HEK293T (cell line): ENCODE results near the gene NME5.
A peak's percentile ranks its signal among the peaks of the same experiment; 100 is the strongest.
"Not testable (repeated sequence)": the region's sequence is repeated elsewhere in the genome, so short reads cannot be mapped to it uniquely, and the experiment has no call there.

Experiments
- CTCF ChIA-PET: fragments of 350-600 bp; formaldehyde crosslinking; extraction: SDS; loops from one replicate; lab custom pipeline; 2021; ENCODE audit warnings: antibody characterized with exemption, inconsistent platforms; lab: Yijun Ruan, JAX
- POLR2A ChIA-PET: fragments of 350-600 bp; formaldehyde crosslinking; extraction: SDS; loops from one replicate; lab custom pipeline; 2020; ENCODE audit warnings: antibody characterized with exemption, inconsistent platforms; lab: Yijun Ruan, JAX
- DNase-seq: peaks from one replicate; pipeline ENCODE4 v3.0.0; 2012; ENCODE audit warnings: mixed read lengths; ENCODE audit errors: extremely low spot score
- ARNT ChIP-seq: fragments of 450-650 bp; IDR thresholded peaks from 2 replicates; pipeline ENCODE4 v1.6.1; 2017; ENCODE audit warnings: mild to moderate bottlenecking
- BHLHE40 ChIP-seq: fragments of 450-650 bp; IDR thresholded peaks from 2 replicates; pipeline ENCODE4 v1.6.1; 2016; ENCODE audit warnings: mild to moderate bottlenecking, moderate library complexity, borderline replicate concordance
- CTBP1 ChIP-seq: fragments of 450-650 bp; IDR thresholded peaks from 2 replicates; pipeline ENCODE4 v1.6.1; 2016; ENCODE audit warnings: borderline replicate concordance
- ELF4 ChIP-seq: fragments of 450-650 bp; IDR thresholded peaks from 2 replicates; pipeline ENCODE4 v1.6.1; 2017; ENCODE audit warnings: antibody characterized with exemption
- FOXA1 ChIP-seq: fragments of 450-650 bp; IDR thresholded peaks from 2 replicates; pipeline ENCODE4 v1.6.1; 2016; ENCODE audit warnings: mild to moderate bottlenecking
- FOXK2 ChIP-seq: fragments of 450-650 bp; IDR thresholded peaks from 2 replicates; pipeline ENCODE4 v1.6.1; 2016; ENCODE audit warnings: mild to moderate bottlenecking
- FOXM1 ChIP-seq: fragments of 450-650 bp; IDR thresholded peaks from 2 replicates; pipeline ENCODE4 v1.6.1; 2017; ENCODE audit warnings: mild to moderate bottlenecking, borderline replicate concordance
- HDGF ChIP-seq: fragments of 450-650 bp; IDR thresholded peaks from 2 replicates; pipeline ENCODE4 v1.6.1; 2017; ENCODE audit warnings: antibody characterized with exemption, borderline replicate concordance
- L3MBTL2 ChIP-seq: fragments of 450-650 bp; conservative IDR thresholded peaks from 2 replicates; pipeline ENCODE4 v1.6.1; 2016; ENCODE audit warnings: mild to moderate bottlenecking
- LEF1 ChIP-seq: fragments of 450-650 bp; IDR thresholded peaks from 2 replicates; pipeline ENCODE4 v1.6.1; 2017; ENCODE audit warnings: mild to moderate bottlenecking, borderline replicate concordance
- NFRKB ChIP-seq: fragments of 450-650 bp; IDR thresholded peaks from 2 replicates; pipeline ENCODE4 v1.6.1; 2016; ENCODE audit warnings: mild to moderate bottlenecking, moderate library complexity
- PKNOX1 ChIP-seq: fragments of 450-650 bp; IDR thresholded peaks from 2 replicates; pipeline ENCODE4 v1.6.1; 2016
- SP1 ChIP-seq: fragments of 450-650 bp; IDR thresholded peaks from 2 replicates; pipeline ENCODE4 v1.6.1; 2017
- SUZ12 ChIP-seq: fragments of 450-650 bp; IDR thresholded peaks from 2 replicates; pipeline ENCODE4 v1.6.1; 2016; ENCODE audit warnings: mild to moderate bottlenecking
- TARDBP ChIP-seq: fragments of 450-650 bp; IDR thresholded peaks from 2 replicates; pipeline ENCODE4 v1.6.1; 2016
- ZNF384 ChIP-seq: fragments of 450-650 bp; IDR thresholded peaks from 2 replicates; pipeline ENCODE4 v1.6.1; 2016

NME5 gene

GRCh38 chr5:138091685-138092084 lies 47.5 kb downstream of the NME5 start:
- TF ChIP-seq LEF1 (no peak), FOXM1 (no peak), ARNT (no peak), BHLHE40 (no peak), FOXA1 (no peak), HDGF (no peak), L3MBTL2 (no peak), CTBP1 (no peak), FOXK2 (no peak), PKNOX1 (no peak), SUZ12 (no peak), NFRKB (no peak), ZNF384 (no peak), TARDBP (no peak)
- ChIA-PET POLR2A (interaction anchor here (1.4 kb wide), 1 partner anchor 10 kb away, joined by 4 read pairs; no protein-coding TSS in a partner anchor), CTCF (interaction anchor here (0.5 to 1.0 kb wide), 2 partner anchors 10 to 57 kb away, joined by 3 read pairs; no protein-coding TSS in a partner anchor)
- DNase-seq, result no peak

- no peak for DNase-seq
- TF ChIP-seq FOXA1, result no peak
- TF ChIP-seq FOXK2, result no peak
- no peak for TF ChIP-seq LEF1
- no peak for TF ChIP-seq ARNT
- no peak for TF ChIP-seq L3MBTL2
- TF ChIP-seq NFRKB, result no peak
- TF ChIP-seq FOXM1, result no peak
- ChIA-PET CTCF (no interaction called here), POLR2A (no interaction called here)
These were observed 55.5 kb downstream of the NME5 start, which contains the start of gene WNT8A for GRCh38 chr5:138083702-138084101. WNT8A (plus strand) TSS chr5:138084033; CDS start chr5:138084128, 95 bp downstream.

- no peak for DNase-seq
- ChIA-PET POLR2A (interaction anchor here (1.3 kb wide), 2 partner anchors 9 to 45 kb away, joined by 4 to 6 read pairs; no protein-coding TSS in a partner anchor), CTCF (interaction anchor here (0.5 to 1.5 kb wide), 4 partner anchors 9 to 368 kb away, joined by 3 to 7 read pairs (median 4); no protein-coding TSS in a partner anchor)
- TF ChIP-seq BHLHE40, result no peak
- no peak for TF ChIP-seq ELF4
- no peak for TF ChIP-seq FOXM1
- no peak for TF ChIP-seq SP1
- no peak for TF ChIP-seq SUZ12
- TF ChIP-seq L3MBTL2, result no peak
- no peak for TF ChIP-seq FOXA1
- no peak for TF ChIP-seq NFRKB
- no peak for TF ChIP-seq ARNT
- no peak for TF ChIP-seq FOXK2
- no peak for TF ChIP-seq ZNF384
- TF ChIP-seq LEF1, result no peak
These were observed 57.2 kb downstream of the NME5 start for GRCh38 chr5:138082033-138082432.

- ChIA-PET CTCF (interaction anchor here (0.7 to 4.1 kb wide), 11 partner anchors 10 to 67 kb away, joined by 3 to 38 read pairs (median 4); no protein-coding TSS in a partner anchor), POLR2A (no interaction called here)
- DNase-seq, result no peak
- no peak for TF ChIP-seq L3MBTL2
- TF ChIP-seq LEF1, result no peak
- TF ChIP-seq FOXK2, result no peak
- no peak for TF ChIP-seq BHLHE40
These were observed 61.1 kb downstream of the NME5 start for GRCh38 chr5:138078006-138078643.

GRCh38 chr5:138077064-138077696 lies 62.0 kb downstream of the NME5 start:
- ChIA-PET CTCF (interaction anchor here (0.9 to 4.1 kb wide), 16 partner anchors 9 to 100 kb away, joined by 3 to 38 read pairs (median 4); no protein-coding TSS in a partner anchor), POLR2A (interaction anchor here (0.7 kb wide), 1 partner anchor 54 kb away, joined by 3 read pairs; no protein-coding TSS in a partner anchor)
- DNase-seq, result peak; percentile 69
- TF ChIP-seq SUZ12 (no peak), BHLHE40 (no peak)

GRCh38 chr5:138070026-138070425 lies 69.2 kb downstream of the NME5 start:
- not testable (repeated sequence) for DNase-seq

GRCh38 chr5:138068742-138069600 lies 70.3 kb downstream of the NME5 start:
- ChIA-PET POLR2A (interaction anchor here (0.5 to 1.2 kb wide), 4 partner anchors 21 to 317 kb away, joined by 3 to 6 read pairs (median 3); partner anchors contain the start of gene FAM13B), CTCF (interaction anchor here (0.6 to 3.2 kb wide), 21 partner anchors 8 to 751 kb away, joined by 3 to 25 read pairs (median 3); partner anchors contain the start of gene CDC25C)
- peak; percentile 79 for DNase-seq
- TF ChIP-seq PKNOX1, result peak; percentile 60; the same call in 1 of the 2 replicates
- no peak for TF ChIP-seq SUZ12

More at GRCh38 chr5:138070026-138070425, 69.2 kb downstream of the NME5 start:
- ChIA-PET CTCF (interaction anchor here (0.6 to 3.2 kb wide), 7 partner anchors 7 to 753 kb away, joined by 3 to 12 read pairs (median 3); partner anchors contain the start of gene CDC25C), POLR2A (interaction anchor here (1.2 kb wide), 1 partner anchor 37 kb away, joined by 6 read pairs; the partner anchor contains the start of gene FAM13B)
